Esophagus squamous epithelium (tissue), 5 donors: ENCODE measurements around the gene KCNMA1. TPM values are rescaled to one million over a fixed set of nuclear protein-coding genes. Genes with fewer than 3 reads are reported as not detected.

ENCODE experiments used
- DNase-seq: peaks from one replicate; lab custom pipeline; 2025; lab: John Stamatoyannopoulos, UW
- H3K27ac ChIP-seq, 4 donors: fragments of 200-600 bp; sonication (generic); one replicate each; pipeline ENCODE4 v1.5.1; 2016 to 2019; ENCODE audit warnings: mild to moderate bottlenecking in 1 of 4
- H3K27me3 ChIP-seq, 4 donors: fragments of 200-600 bp; sonication (generic); 1 replicate in 3 of 4; 2 replicates in 1 of 4; pipeline versions ENCODE4 v1.5.1 to v1.6.0; 2017 to 2021; ENCODE audit warnings: antibody characterized with exemption in 1 of 4
- H3K36me3 ChIP-seq, 3 donors: fragments of 200-600 bp; sonication (generic); one replicate each; pipeline ENCODE4 v1.5.1; 2016 to 2019
- H3K4me1 ChIP-seq, 3 donors: fragments of 200-600 bp; sonication (generic); one replicate each; pipeline ENCODE4 v1.5.1; 2017 to 2019
- H3K4me3 ChIP-seq, 4 donors: fragments of 200-600 bp; sonication (generic); 1 replicate in 3 of 4; 2 replicates in 1 of 4; pipeline ENCODE4 v1.5.1; 2016 to 2019; ENCODE audit warnings: mild to moderate bottlenecking in 2 of 4, moderate library complexity in 1 of 4
- H3K9me3 ChIP-seq, 3 donors: fragments of 200-600 bp; sonication (generic); one replicate each; pipeline ENCODE4 v1.5.1; 2016 to 2019
- POLR2A ChIP-seq, 4 donors: fragments of 450-650 bp; IDR thresholded peaks; one replicate each; pipeline ENCODE4 v1.6.1; 2017; ENCODE audit warnings: antibody characterized with exemption in 4 of 4, mild to moderate bottlenecking in 4 of 4, moderate library complexity in 3 of 4
- WGBS, 2 donors: methylation state at CpG; one replicate each; pipeline ENCODE4 v1.1.5; 2018; 5-methylcytosine and 5-hydroxymethylcytosine counted together
- intact Hi-C: fragments of 100-400 bp; cut with DNase I; formaldehyde crosslinking; loops from one replicate; pipeline ENCODE4 v1.15.0; 2022
- total RNA-seq, 4 donors: library from RNA; depleted of rRNA; stranded (reverse); fragments of >200 nt; gene quantifications; one replicate each; pipeline ENCODE4 v1.1.0, GENCODE V29; 2016
- TF ChIP-seq, protein P1 (sequence below), 6 experiments: fragments of 450-650 bp in 4 of 6; fragments of 200-600 bp in 2 of 6; sonication (generic) in 2 of 6; IDR thresholded peaks; one replicate each; pipeline ENCODE4 v1.5.1; 2016 to 2019; ENCODE audit warnings: antibody characterized with exemption in 6 of 6, mild to moderate bottlenecking in 4 of 6, moderate library complexity in 4 of 6
- donor health status: DM: yes; HTN: yes; CAD: no.

The KCNMA1 gene
- total RNA-seq, 4 donors from 2014 or later = 7.5 to 74.2 (median 18.0) TPM

DNA sequence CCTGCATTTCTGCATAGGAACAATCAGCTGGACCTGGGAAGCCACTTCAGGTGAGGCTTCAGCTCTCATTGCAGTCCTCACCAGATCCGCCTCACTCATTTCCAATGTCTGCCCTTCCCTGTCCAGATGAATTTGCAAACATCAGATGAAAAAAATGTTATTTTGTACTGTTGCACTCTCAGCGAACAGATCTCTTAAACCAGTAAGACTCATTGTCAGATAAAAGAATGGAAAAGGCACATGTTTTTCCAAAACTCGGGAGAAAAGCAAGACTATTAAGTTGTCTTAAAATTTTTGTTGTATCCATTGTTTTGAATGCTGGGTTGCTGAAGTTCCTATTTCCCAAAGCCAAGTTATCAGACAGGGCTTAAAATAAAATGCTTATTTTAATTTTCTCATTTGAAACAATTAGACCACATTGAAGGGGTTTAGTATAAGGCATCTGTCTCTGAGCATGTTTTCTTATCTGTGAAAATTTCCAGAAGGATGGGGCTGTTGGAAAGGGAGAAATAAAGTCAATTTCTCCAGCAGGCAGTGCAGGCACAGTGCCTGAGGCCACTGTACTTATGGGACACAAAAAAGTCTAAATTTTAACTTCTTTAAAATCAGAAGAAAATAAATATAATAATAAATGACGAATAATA, 396.8 kb downstream of the KCNMA1 start:
- peaks cover 0 to 38% (median 23%) of the 10 kb centered on the region in 3 donors for H3K4me1 ChIP-seq
- no peak for DNase-seq
- TF ChIP-seq, protein P1, sequence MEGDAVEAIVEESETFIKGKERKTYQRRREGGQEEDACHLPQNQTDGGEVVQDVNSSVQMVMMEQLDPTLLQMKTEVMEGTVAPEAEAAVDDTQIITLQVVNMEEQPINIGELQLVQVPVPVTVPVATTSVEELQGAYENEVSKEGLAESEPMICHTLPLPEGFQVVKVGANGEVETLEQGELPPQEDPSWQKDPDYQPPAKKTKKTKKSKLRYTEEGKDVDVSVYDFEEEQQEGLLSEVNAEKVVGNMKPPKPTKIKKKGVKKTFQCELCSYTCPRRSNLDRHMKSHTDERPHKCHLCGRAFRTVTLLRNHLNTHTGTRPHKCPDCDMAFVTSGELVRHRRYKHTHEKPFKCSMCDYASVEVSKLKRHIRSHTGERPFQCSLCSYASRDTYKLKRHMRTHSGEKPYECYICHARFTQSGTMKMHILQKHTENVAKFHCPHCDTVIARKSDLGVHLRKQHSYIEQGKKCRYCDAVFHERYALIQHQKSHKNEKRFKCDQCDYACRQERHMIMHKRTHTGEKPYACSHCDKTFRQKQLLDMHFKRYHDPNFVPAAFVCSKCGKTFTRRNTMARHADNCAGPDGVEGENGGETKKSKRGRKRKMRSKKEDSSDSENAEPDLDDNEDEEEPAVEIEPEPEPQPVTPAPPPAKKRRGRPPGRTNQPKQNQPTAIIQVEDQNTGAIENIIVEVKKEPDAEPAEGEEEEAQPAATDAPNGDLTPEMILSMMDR (IDR thresholded peaks at IDR 0.05) = no peak
- no peak overlapping the region for H3K4me3 ChIP-seq
- H3K27me3 ChIP-seq = no peaks in the 10 kb centered on the region
- H3K36me3 ChIP-seq = no peaks in the 10 kb centered on the region
- intact Hi-C loops = no loop called here
- WGBS, 2 donors = 86 to 92% methylated on average over 4 of the region's 4 CpGs
- peak overlapping the region in 3 of 4 donors; percentile 58 to 72 (median 68) for H3K27ac ChIP-seq
- H3K9me3 ChIP-seq = no peaks in the 10 kb centered on the region

DNA sequence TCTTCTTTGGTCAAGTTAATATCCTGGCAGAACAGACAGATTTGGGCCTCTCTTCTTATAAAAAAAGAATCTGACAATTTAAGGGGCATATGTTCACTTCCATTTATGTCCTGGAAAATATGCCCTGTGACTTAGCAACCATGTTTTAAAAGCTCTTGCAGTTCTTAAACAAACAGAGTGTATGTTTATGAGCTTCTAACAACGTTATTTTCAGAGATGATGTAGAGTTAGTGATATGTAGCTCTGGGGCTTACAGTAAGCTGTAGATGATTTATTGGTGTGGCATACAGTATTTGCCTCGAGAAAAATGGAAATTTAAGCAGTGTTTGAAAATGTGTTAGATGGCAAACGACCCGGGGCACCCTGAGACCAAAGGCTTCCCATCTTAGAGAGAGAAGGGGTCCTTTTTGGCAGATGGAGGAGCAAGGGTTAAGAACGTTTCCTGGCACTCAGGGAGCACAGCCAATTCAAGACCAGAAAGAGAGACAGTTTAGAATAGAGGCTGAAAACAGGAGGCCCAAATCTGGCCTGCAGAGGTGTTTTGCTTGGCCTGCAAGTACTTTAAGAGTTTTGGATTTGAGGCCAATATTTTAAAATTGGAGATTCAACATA, 397.5 kb downstream of the KCNMA1 start:
- intact Hi-C loops = no loop called here
- TF ChIP-seq, protein P1 (IDR thresholded peaks at IDR 0.05) = no peak
- no peak for TF ChIP-seq POLR2A (IDR thresholded peaks at IDR 0.05)
- H3K27me3 ChIP-seq = no peaks in the 10 kb centered on the region
- no peak for DNase-seq
- no peaks in the 10 kb centered on the region for H3K36me3 ChIP-seq
- peak overlapping the region in 3 of 4 donors; percentile 58 to 72 (median 68) for H3K27ac ChIP-seq
- no peaks in the 10 kb centered on the region for H3K9me3 ChIP-seq
- WGBS, 2 donors = 53 to 57% methylated on average over 5 of the region's 5 CpGs
- no peak overlapping the region for H3K4me3 ChIP-seq
- peaks cover 0 to 38% (median 16%) of the 10 kb centered on the region in 3 donors for H3K4me1 ChIP-seq

DNA sequence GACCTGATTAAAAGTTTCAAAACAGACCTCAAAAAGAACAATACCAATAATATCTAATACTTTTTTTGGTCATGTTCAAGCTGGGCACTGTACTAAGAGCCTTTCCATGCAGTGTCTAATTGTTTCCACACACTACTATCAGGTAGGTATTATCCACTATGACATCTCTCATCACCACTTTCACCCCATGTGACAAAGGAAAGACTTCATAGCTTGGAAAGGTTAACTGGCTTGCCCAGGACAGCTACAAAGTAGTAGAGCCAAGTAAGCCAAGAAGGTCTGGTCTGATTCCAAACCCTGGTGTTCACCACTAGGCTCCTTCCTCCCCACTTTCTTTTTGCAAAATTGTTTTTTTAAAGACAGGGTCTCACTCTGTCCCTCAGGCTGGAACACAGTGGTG, 400.5 kb downstream of the KCNMA1 start:
- peaks cover 0 to 17% (median 6%) of the 10 kb centered on the region in 3 donors for H3K4me1 ChIP-seq
- no peaks in the 10 kb centered on the region for H3K36me3 ChIP-seq
- H3K9me3 ChIP-seq = no peaks in the 10 kb centered on the region
- DNase-seq = no peak
- no peak overlapping the region for H3K4me3 ChIP-seq
- H3K27ac ChIP-seq = peak overlapping the region in 3 of 4 donors; percentile 61 to 72 (median 68)
- intact Hi-C loops = no loop called here
- H3K27me3 ChIP-seq = no peaks in the 10 kb centered on the region
- TF ChIP-seq, protein P1 (IDR thresholded peaks at IDR 0.05) = no peak
- no peak for TF ChIP-seq POLR2A (IDR thresholded peaks at IDR 0.05)

DNA sequence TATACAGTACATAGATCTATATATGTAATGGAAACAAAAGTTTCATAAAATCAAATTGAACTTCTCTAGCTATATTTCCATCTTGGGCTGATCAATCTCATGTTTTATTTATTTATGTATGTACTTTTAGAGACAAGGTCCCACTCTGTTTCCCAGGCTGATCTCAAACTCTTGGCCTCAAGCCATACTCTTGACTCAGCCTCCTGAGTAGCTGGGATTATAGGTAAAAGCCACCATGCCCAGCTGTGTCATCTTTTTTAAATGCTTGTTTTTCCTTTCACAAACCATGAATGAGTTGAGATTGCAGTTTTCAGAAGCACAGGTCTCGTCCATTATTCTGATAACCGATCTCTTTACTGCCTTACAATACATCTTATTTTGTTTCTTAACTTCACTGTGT, 400.9 kb downstream of the KCNMA1 start:
- Histone ChIP-seq H3K9me3 (no peaks in the 10 kb centered on the region), H3K36me3 (no peaks in the 10 kb centered on the region), H3K4me3 (no peak overlapping the region), H3K27ac (peak overlapping the region in 3 of 4 donors; percentile 61 to 72 (median 68)), H3K4me1 (peaks cover 0 to 16% (median 6%) of the 10 kb centered on the region in 3 donors), H3K27me3 (no peaks in the 10 kb centered on the region)
- intact Hi-C loops = no loop called here
- 65 to 70% methylated on average over 2 of the region's 2 CpGs for WGBS, 2 donors
- no peak for DNase-seq
- TF ChIP-seq POLR2A (IDR thresholded peaks at IDR 0.05) = no peak
- TF ChIP-seq, protein P1 (IDR thresholded peaks at IDR 0.05) = no peak

DNA sequence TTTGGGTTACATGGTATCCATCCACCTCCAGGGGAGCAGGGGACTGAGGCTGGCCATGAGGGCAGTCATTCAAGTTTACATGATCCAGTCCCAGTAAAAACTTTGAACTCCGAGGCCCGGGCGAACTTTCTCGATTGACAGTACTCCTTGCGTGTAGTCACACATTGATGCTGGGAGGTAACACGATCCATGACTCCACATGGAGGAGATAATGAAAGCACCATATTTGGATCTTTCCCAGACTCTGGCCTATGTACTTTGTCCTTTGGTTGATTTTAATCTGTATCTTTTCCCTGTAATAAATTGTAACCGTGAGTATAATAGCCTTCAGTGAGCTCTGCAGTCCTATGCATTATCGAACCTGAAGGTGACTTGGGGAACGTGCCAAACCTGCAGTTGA, 401.6 kb downstream of the KCNMA1 start:
- intact Hi-C loops = no loop called here
- TF ChIP-seq, protein P1 (IDR thresholded peaks at IDR 0.05) = no peak
- no peak for TF ChIP-seq POLR2A (IDR thresholded peaks at IDR 0.05)
- WGBS, 2 donors = 72 to 85% methylated on average over 9 of the region's 9 CpGs
- no peaks in the 10 kb centered on the region for H3K27me3 ChIP-seq
- no peaks in the 10 kb centered on the region for H3K9me3 ChIP-seq
- peaks cover 0 to 16% (median 6%) of the 10 kb centered on the region in 3 donors for H3K4me1 ChIP-seq
- no peak for DNase-seq
- H3K27ac ChIP-seq = peak overlapping the region in 3 of 4 donors; percentile 1 to 37 (median 35)
- no peaks in the 10 kb centered on the region for H3K36me3 ChIP-seq
- H3K4me3 ChIP-seq = no peak overlapping the region
